H1 (cell line): ENCODE results near the gene EMC6. TPM values are rescaled to one million over a fixed set of nuclear protein-coding genes. Genes with fewer than 3 reads are reported as not detected.
A peak's percentile ranks its signal among the peaks of the same experiment; 100 is the strongest.

Source experiments
- CTCF ChIA-PET: fragments of 300-600 bp; sonication (Branson Sonifier 250); formaldehyde crosslinking; loops from one replicate; lab custom pipeline; 2021; ENCODE audit not compliant: partially characterized antibody; lab: Charles Lee
- POLR2A ChIA-PET: fragments of 300-600 bp; sonication (Branson Sonifier 250); formaldehyde crosslinking; loops from one replicate; lab custom pipeline; 2021; ENCODE audit warnings: inconsistent platforms; ENCODE audit not compliant: partially characterized antibody; lab: Charles Lee
- DNase-seq, 2 experiments: peaks; one replicate each; pipeline versions ENCODE4 v3.0.0 to v3.0.0-alpha.2; 2010 to 2022; ENCODE audit warnings: low spot score in 2 of 2, low read depth in 1 of 2, mixed read lengths in 1 of 2
- FAIRE-seq: peaks from 2 replicates; lab custom pipeline; 2011; peaks lifted over from hg19 to GRCh38; lab: Jason Lieb, UNC
- H2AFZ ChIP-seq: 2 replicates; pipeline ENCODE4 v1.8.1; 2012; ENCODE audit warnings: low read length, inconsistent platforms
- H2AK5ac ChIP-seq: 2 replicates; pipeline ENCODE4 v1.6.1; 2013; ENCODE audit warnings: low read depth, low read length
- H2BK120ac ChIP-seq: replicated peaks from 2 replicates; pipeline ENCODE3; 2013; ENCODE audit warnings: low read depth, low read length, inconsistent platforms
- H2BK12ac ChIP-seq: 2 replicates; pipeline ENCODE4 v1.6.1; 2013; ENCODE audit warnings: low read depth, low read length
- H2BK15ac ChIP-seq: 2 replicates; pipeline ENCODE4 v1.6.1; 2013; ENCODE audit warnings: low read length
- H2BK20ac ChIP-seq: 2 replicates; pipeline ENCODE4 v1.6.1; 2013; ENCODE audit warnings: low read length
- H2BK5ac ChIP-seq: 2 replicates; pipeline ENCODE4 v1.6.1; 2013; ENCODE audit warnings: low read depth, low read length
- H3K14ac ChIP-seq: 2 replicates; pipeline ENCODE4 v1.6.1; 2013; ENCODE audit warnings: inconsistent platforms; ENCODE audit not compliant: insufficient read length
- H3K18ac ChIP-seq: 2 replicates; pipeline ENCODE4 v1.6.1; 2013; ENCODE audit warnings: low read length; ENCODE audit errors: extremely low read depth
- H3K23ac ChIP-seq: 2 replicates; pipeline ENCODE4 v1.6.1; 2013; ENCODE audit warnings: inconsistent platforms; ENCODE audit not compliant: insufficient read length
- H3K23me2 ChIP-seq: 2 replicates; pipeline ENCODE4 v1.6.1; 2013; ENCODE audit warnings: low read depth, low read length
- H3K27ac ChIP-seq: 2 replicates; pipeline ENCODE4 v1.6.1; 2011; ENCODE audit warnings: low read depth, low read length, inconsistent platforms
- H3K27me3 ChIP-seq, 4 experiments: replicated peaks in 1 of 4; 1 replicate in 1 of 4; 2 replicates in 3 of 4; pipeline versions ENCODE4 v1.6.1 to v1.8.1; 2011 to 2013; ENCODE audit warnings: low read length in 3 of 4, mild to moderate bottlenecking in 3 of 4, inconsistent platforms in 2 of 4, mixed read lengths in 2 of 4, moderate library complexity in 1 of 4; ENCODE audit not compliant: control insufficient read depth in 3 of 4, insufficient read depth in 3 of 4; ENCODE audit errors: extremely low read depth in 1 of 4
- H3K36me3 ChIP-seq, 4 experiments: 2 replicates each; pipeline versions ENCODE4 v1.6.1 to v1.8.1; 2011 to 2013; ENCODE audit warnings: mild to moderate bottlenecking in 4 of 4, low read length in 3 of 4, moderate library complexity in 2 of 4, control low read depth in 1 of 4, inconsistent platforms in 1 of 4; ENCODE audit not compliant: insufficient read depth in 4 of 4, control insufficient read depth in 2 of 4
- H3K4ac ChIP-seq: replicated peaks from 2 replicates; pipeline ENCODE3; 2013; ENCODE audit warnings: low read length, low read depth, mixed read lengths, inconsistent platforms; ENCODE audit not compliant: insufficient read length
- H3K4me1 ChIP-seq, 4 experiments: replicated peaks in 1 of 4; 1 replicate in 1 of 4; 2 replicates in 3 of 4; pipeline versions ENCODE4 v1.6.1 to v1.8.1; 2011 to 2013; ENCODE audit warnings: low read length in 3 of 4, inconsistent platforms in 2 of 4, mixed read lengths in 1 of 4; ENCODE audit not compliant: insufficient read depth in 4 of 4, control insufficient read depth in 3 of 4
- H3K4me2 ChIP-seq, 2 experiments: 2 replicates each; pipeline versions ENCODE4 v1.6.1 to v1.8.1; 2011 to 2013; ENCODE audit warnings: low read depth in 2 of 2, low read length in 2 of 2, control low read depth in 1 of 2, inconsistent platforms in 1 of 2, mild to moderate bottlenecking in 1 of 2; ENCODE audit not compliant: insufficient read depth in 1 of 2
- H3K4me3 ChIP-seq, 4 experiments: fragments of 200-600, 300-600 bp in 1 of 4; sonication (generic), shearing (Covaris generic), sonication (Bioruptor Twin) in 1 of 4; 2 replicates each; pipeline versions ENCODE4 v1.5.1 to v1.8.1; 2011 to 2016; ENCODE audit warnings: low read length in 4 of 4, low read depth in 3 of 4, control low read depth in 2 of 4, inconsistent platforms in 2 of 4, mild to moderate bottlenecking in 2 of 4, mixed read lengths in 1 of 4, moderate library complexity in 1 of 4; ENCODE audit not compliant: insufficient read depth in 2 of 4; ENCODE audit errors: extremely low read depth in 1 of 4
- H3K56ac ChIP-seq: replicated peaks from 2 replicates; pipeline ENCODE3; 2013; ENCODE audit warnings: low read depth, mild to moderate bottlenecking, mixed read lengths, low read length, inconsistent platforms; ENCODE audit not compliant: insufficient read length
- H3K79me1 ChIP-seq: 2 replicates; pipeline ENCODE4 v1.6.1; 2013; ENCODE audit warnings: low read depth, low read length, control low read depth
- H3K79me2 ChIP-seq, 2 experiments: 2 replicates each; pipeline versions ENCODE4 v1.6.1 to v1.8.1; 2012 to 2013; ENCODE audit warnings: low read length in 2 of 2, mild to moderate bottlenecking in 2 of 2, inconsistent platforms in 1 of 2; ENCODE audit not compliant: insufficient read depth in 2 of 2, control insufficient read depth in 1 of 2
- H3K9ac ChIP-seq, 4 experiments: replicated peaks in 1 of 4; 1 replicate in 1 of 4; 2 replicates in 3 of 4; pipeline versions ENCODE4 v1.6.1 to v1.8.1; 2011 to 2013; ENCODE audit warnings: low read depth in 3 of 4, low read length in 3 of 4, control low read depth in 2 of 4, mild to moderate bottlenecking in 2 of 4, moderate library complexity in 2 of 4, inconsistent platforms in 1 of 4; ENCODE audit errors: extremely low read depth in 1 of 4
- H3K9me3 ChIP-seq, 2 experiments: 2 replicates each; pipeline versions ENCODE4 v1.6.1 to v1.8.1; 2012 to 2013; ENCODE audit warnings: mild to moderate bottlenecking in 2 of 2, moderate library complexity in 2 of 2, control low read depth in 1 of 2, inconsistent platforms in 1 of 2, low read depth in 1 of 2, low read length in 1 of 2, mixed read lengths in 1 of 2; ENCODE audit not compliant: insufficient read depth in 2 of 2
- H4K20me1 ChIP-seq, 2 experiments: replicated peaks in 1 of 2; 2 replicates each; pipeline versions ENCODE3 to v1.8.1; 2011 to 2013; ENCODE audit warnings: inconsistent platforms in 2 of 2, low read length in 2 of 2, mild to moderate bottlenecking in 1 of 2; ENCODE audit not compliant: insufficient read depth in 2 of 2, control insufficient read depth in 1 of 2
- H4K5ac ChIP-seq: 2 replicates; pipeline ENCODE4 v1.6.1; 2013; ENCODE audit warnings: low read length, low read depth, mixed read lengths, inconsistent platforms; ENCODE audit not compliant: insufficient read length
- H4K8ac ChIP-seq: 2 replicates; pipeline ENCODE4 v1.8.0; 2013; ENCODE audit warnings: mild to moderate bottlenecking, moderate library complexity, low read length, inconsistent platforms; ENCODE audit not compliant: insufficient read depth; ENCODE audit errors: extremely low read depth
- H4K91ac ChIP-seq: replicated peaks from 2 replicates; pipeline ENCODE3; 2013; ENCODE audit warnings: low read length, mixed read lengths, inconsistent platforms; ENCODE audit not compliant: insufficient read length
- EP300 ChIP-seq, 2 experiments: IDR thresholded peaks; 1 replicate in 1 of 2; 2 replicates in 1 of 2; pipeline ENCODE4 v1.6.1; 2011 to 2012; ENCODE audit warnings: low read depth in 2 of 2, low read length in 2 of 2, mild to moderate bottlenecking in 2 of 2, borderline replicate concordance in 1 of 2, inconsistent platforms in 1 of 2, moderate library complexity in 1 of 2
- POLR2A ChIP-seq, 2 experiments: IDR thresholded peaks; 1 replicate in 1 of 2; 2 replicates in 1 of 2; pipeline ENCODE4 v1.6.1; 2011; ENCODE audit warnings: low read depth in 2 of 2, low read length in 2 of 2, mild to moderate bottlenecking in 2 of 2; ENCODE audit errors: control extremely low read depth in 1 of 2
- WGBS, 2 experiments: shearing (Covaris generic) in 1 of 2; methylation state at CpG; one replicate each; pipeline versions ENCODE4 v1.1.6 to v1.1.7; 2013 to 2015; ENCODE audit warnings: low lambda C conversion rate in 2 of 2, mixed read lengths in 2 of 2, inconsistent platforms in 1 of 2, low coverage in 1 of 2, missing lambda C conversion rate in 1 of 2; ENCODE audit not compliant: insufficient replicate concordance in 2 of 2, insufficient coverage in 1 of 2, insufficient read length in 1 of 2; ENCODE audit errors: extremely low coverage in 1 of 2, missing lambda C conversion rate in 1 of 2; 5-methylcytosine and 5-hydroxymethylcytosine counted together
- polyA plus RNA-seq, 7 experiments: library from polyadenylated mRNA; depleted of rRNA in 3 of 7; stranded (reverse) in 5 of 7; unstranded in 2 of 7; fragments of >200 nt in 5 of 7; fragments of 200-250 nt in 2 of 7; gene quantifications; 1 replicate in 5 of 7; 2 replicates in 1 of 7; 4 replicates in 1 of 7; pipeline versions ENCODE4 v1.2.1 to v1.2.3, GENCODE V29; 2011 to 2013; ENCODE audit warnings: missing spikeins in 2 of 7, mixed read lengths in 2 of 7
- total RNA-seq: library from RNA; stranded (reverse); fragmentation: NEBNext Ultra II Directional; extraction: Animal tissue kit (Norgen Biotek cat#: 25700); gene quantifications from 2 replicates; pipeline ENCODE4 v1.2.1, GENCODE V29; 2021

EMC6 gene
- total and polyA plus RNA-seq, 2 of the 8 experiments (the other 6 are each of a cell fraction or from before 2014, with no cell fraction given) = 81.5 to 193 TPM

- H3K4me1 ChIP-seq = peaks cover 0 to 3% (median 1%) of the 10 kb centered on the region in 4 experiments; a peak in 3 of 7 replicates
- no peak overlapping the region for H3K9ac ChIP-seq
- H2BK12ac ChIP-seq = no peak overlapping the region
- H3K56ac ChIP-seq = no peak overlapping the region
- peaks cover 4 to 6% of the 10 kb centered on the region in 2 experiments for H4K20me1 ChIP-seq
- H3K4ac ChIP-seq = no peak overlapping the region
- WGBS, 2 experiments = 95% methylated on average over 20 of the region's 22 CpGs; no CpG with 5 or more reads in 1 of the 2 experiments
- H2AK5ac ChIP-seq = no peak overlapping the region
- no peak for TF ChIP-seq EP300 (IDR thresholded peaks at IDR 0.05; ENCODE audit: borderline replicate concordance in 1 of 2, low read depth in 2 of 2, low read length in 2 of 2)
- TF ChIP-seq POLR2A (IDR thresholded peaks at IDR 0.05; ENCODE audit: control extremely low read depth in 1 of 2, low read depth in 2 of 2, low read length in 2 of 2) = peak in 1 of 2 experiments; percentile 40; a peak in 1 of 3 replicates
- H2AFZ ChIP-seq = no peak overlapping the region
- no peaks in the 10 kb centered on the region for H3K9me3 ChIP-seq
- no peak overlapping the region for H2BK120ac ChIP-seq
- H3K23ac ChIP-seq = no peak overlapping the region
- DNase-seq = no peak
- no peak overlapping the region for H3K4me3 ChIP-seq
- no peaks in the 10 kb centered on the region; the same call in 1 of the 2 replicates for H3K23me2 ChIP-seq
- H3K36me3 ChIP-seq = peaks cover 0 to 6% (median 2%) of the 10 kb centered on the region in 4 experiments; a peak in 4 of 8 replicates
- H3K79me1 ChIP-seq = no peaks in the 10 kb centered on the region; the same call in 1 of the 2 replicates
- H3K4me2 ChIP-seq = no peak overlapping the region
- no peak overlapping the region for H3K27ac ChIP-seq
- POLR2A ChIA-PET = interaction anchor here (1.3 to 18.4 kb wide), 4 partner anchors 4 to 23 kb away, joined by 5 to 194 read pairs (median 101); partner anchors contain the start of genes CTNS, EMC6, SHPK and TAX1BP3
- 0 out of 2 replicates have a peak overlapping the region, but pooled peaks have one; percentile 35 for H4K8ac ChIP-seq
- no peak overlapping the region for H3K18ac ChIP-seq
- no peak overlapping the region for H2BK5ac ChIP-seq
- CTCF ChIA-PET = interaction anchor here (1.6 to 4.2 kb wide), 2 partner anchors 12 to 23 kb away, joined by 8 to 20 read pairs; no protein-coding TSS in a partner anchor
- H2BK20ac ChIP-seq = no peak overlapping the region
- no peaks in the 10 kb centered on the region for H3K27me3 ChIP-seq
- H4K91ac ChIP-seq = no peak overlapping the region
- no peak overlapping the region for H3K14ac ChIP-seq
- no peaks in the 10 kb centered on the region for H3K79me2 ChIP-seq
- H2BK15ac ChIP-seq = no peak overlapping the region
- no peak for FAIRE-seq
- no peak overlapping the region for H4K5ac ChIP-seq
Observed at GRCh38 chr17:3659541-3660111, 9.0 kb upstream of the EMC6 start.
